H9 (cell line): ENCODE measurements around the gene THSD1. TPM values are rescaled to one million over a fixed set of nuclear protein-coding genes. Genes with fewer than 3 reads are reported as not detected.

ENCODE experiments used
- DNase-seq: peaks from one replicate; pipeline ENCODE4 v3.0.0-alpha.2; 2017
- H2AFZ ChIP-seq: one replicate; pipeline ENCODE4 v1.6.1; 2013; ENCODE audit warnings: mild to moderate bottlenecking, low read length, control low read depth, moderate library complexity
- H2AK5ac ChIP-seq: 2 replicates; pipeline ENCODE4 v1.6.1; 2013; ENCODE audit warnings: low read length, control low read depth, mixed read lengths; ENCODE audit not compliant: insufficient read length
- H2BK120ac ChIP-seq: one replicate; pipeline ENCODE4 v1.6.1; 2013; ENCODE audit warnings: low read depth, mild to moderate bottlenecking, low read length, control low read depth, inconsistent platforms; ENCODE audit not compliant: poor library complexity, severe bottlenecking
- H2BK12ac ChIP-seq: 2 replicates; pipeline ENCODE4 v1.6.1; 2013; ENCODE audit warnings: low read length, control low read depth, mixed read lengths, low read depth; ENCODE audit not compliant: insufficient read length
- H2BK15ac ChIP-seq: 2 replicates; pipeline ENCODE4 v1.6.1; 2013; ENCODE audit warnings: low read depth, low read length, control low read depth
- H2BK20ac ChIP-seq: one replicate; pipeline ENCODE4 v1.6.1; 2013; ENCODE audit warnings: low read depth, mild to moderate bottlenecking, low read length, control low read depth, inconsistent platforms; ENCODE audit not compliant: poor library complexity, severe bottlenecking
- H2BK5ac ChIP-seq: 2 replicates; pipeline ENCODE4 v1.6.1; 2013; ENCODE audit warnings: low read length, control low read depth, mixed read lengths; ENCODE audit not compliant: insufficient read length
- H3K14ac ChIP-seq: 2 replicates; pipeline ENCODE4 v1.6.1; 2013; ENCODE audit warnings: low read length, control low read depth; ENCODE audit not compliant: insufficient read depth
- H3K18ac ChIP-seq: 2 replicates; pipeline ENCODE4 v1.6.1; 2013; ENCODE audit warnings: low read depth, mild to moderate bottlenecking, mixed read lengths, low read length, control low read depth; ENCODE audit not compliant: insufficient read length
- H3K23ac ChIP-seq: 2 replicates; pipeline ENCODE4 v1.6.1; 2013; ENCODE audit warnings: low read length, control low read depth, mixed read lengths, low read depth; ENCODE audit not compliant: insufficient read length
- H3K23me2 ChIP-seq: 2 replicates; pipeline ENCODE4 v1.6.1; 2013; ENCODE audit warnings: low read depth, mild to moderate bottlenecking, mixed read lengths, low read length, control low read depth; ENCODE audit not compliant: insufficient read length, poor library complexity, severe bottlenecking
- H3K27ac ChIP-seq: 2 replicates; pipeline ENCODE4 v1.5.1; 2013; ENCODE audit warnings: low read length, control low read depth, mixed read lengths, low read depth; ENCODE audit not compliant: insufficient read length
- H3K27me3 ChIP-seq: 2 replicates; pipeline ENCODE4 v1.6.1; 2013; ENCODE audit warnings: low read length, control low read depth, inconsistent platforms; ENCODE audit not compliant: insufficient read depth
- H3K4ac ChIP-seq: 2 replicates; pipeline ENCODE4 v1.6.1; 2013; ENCODE audit warnings: low read depth, mild to moderate bottlenecking, control low read depth, inconsistent platforms, low read length, moderate library complexity
- H3K4me1 ChIP-seq: 2 replicates; pipeline ENCODE4 v1.6.1; 2013; ENCODE audit warnings: low read length, control low read depth, inconsistent platforms; ENCODE audit not compliant: insufficient read depth
- H3K4me2 ChIP-seq: 2 replicates; pipeline ENCODE4 v1.6.1; 2013; ENCODE audit warnings: low read length, control low read depth, mixed read lengths; ENCODE audit not compliant: insufficient read length, insufficient read depth
- H3K56ac ChIP-seq: 2 replicates; pipeline ENCODE4 v1.6.1; 2013; ENCODE audit warnings: low read depth, mild to moderate bottlenecking, mixed read lengths, low read length, control low read depth; ENCODE audit not compliant: insufficient read length
- H3K79me1 ChIP-seq: 2 replicates; pipeline ENCODE4 v1.6.1; 2013; ENCODE audit warnings: low read depth, mild to moderate bottlenecking, moderate library complexity, low read length, control low read depth, inconsistent platforms; ENCODE audit not compliant: insufficient read depth, poor library complexity, severe bottlenecking
- H3K79me2 ChIP-seq: 2 replicates; pipeline ENCODE4 v1.6.1; 2013; ENCODE audit warnings: low read length, control low read depth, inconsistent platforms; ENCODE audit not compliant: insufficient read depth
- H3K9ac ChIP-seq: 2 replicates; pipeline ENCODE4 v1.6.1; 2013; ENCODE audit warnings: low read length, control low read depth, mixed read lengths; ENCODE audit not compliant: insufficient read length; ENCODE audit errors: extremely low read depth
- H3K9me3 ChIP-seq: one replicate; pipeline ENCODE4 v1.6.1; 2013; ENCODE audit warnings: low read depth, low read length, inconsistent platforms; ENCODE audit not compliant: control insufficient read depth
- H3T11ph ChIP-seq: one replicate; pipeline ENCODE4 v1.6.1; 2013; ENCODE audit warnings: mild to moderate bottlenecking, low read length, control low read depth, inconsistent platforms
- H4K20me1 ChIP-seq: one replicate; pipeline ENCODE4 v1.6.1; 2013; ENCODE audit not compliant: control insufficient read depth, insufficient read length, insufficient read depth
- H4K5ac ChIP-seq: 2 replicates; pipeline ENCODE4 v1.6.1; 2013; ENCODE audit warnings: low read depth, mild to moderate bottlenecking, mixed read lengths, low read length, control low read depth; ENCODE audit not compliant: insufficient read length
- H4K8ac ChIP-seq: replicated peaks from 2 replicates; pipeline ENCODE4 v1.6.1; 2013; ENCODE audit warnings: low read length, control low read depth, mixed read lengths, low read depth; ENCODE audit not compliant: insufficient read length
- H4K91ac ChIP-seq: 2 replicates; pipeline ENCODE4 v1.6.1; 2013; ENCODE audit warnings: low read depth, mild to moderate bottlenecking, moderate library complexity, mixed read lengths, low read length, control low read depth; ENCODE audit not compliant: insufficient read length
- H3K27ac Mint-ChIP-seq, 3 experiments: 2 replicates in 2 of 3; 3 replicates in 1 of 3; pipeline ENCODE4 v1.8.0; 2020 to 2021; ENCODE audit warnings: mixed read lengths in 3 of 3, mild to moderate bottlenecking in 1 of 3, moderate library complexity in 1 of 3
- H3K27me3 Mint-ChIP-seq: 2 replicates; pipeline ENCODE4 v1.8.0; 2021; ENCODE audit warnings: low read depth, mild to moderate bottlenecking, moderate library complexity, mixed read lengths
- H3K36me3 Mint-ChIP-seq, 3 experiments: 2 replicates in 2 of 3; 3 replicates in 1 of 3; pipeline ENCODE4 v1.8.0; 2020 to 2021; ENCODE audit warnings: low read depth in 3 of 3, mixed read lengths in 3 of 3; ENCODE audit not compliant: insufficient read depth in 1 of 3
- H3K4me1 Mint-ChIP-seq, 2 experiments: 2 replicates each; pipeline ENCODE4 v1.8.0; 2020; ENCODE audit warnings: mixed read lengths in 2 of 2
- H3K4me3 Mint-ChIP-seq, 2 experiments: 2 replicates in 1 of 2; 3 replicates in 1 of 2; pipeline ENCODE4 v1.8.0; 2020 to 2021; ENCODE audit warnings: mild to moderate bottlenecking in 2 of 2, mixed read lengths in 2 of 2, moderate library complexity in 1 of 2
- H3K9me3 Mint-ChIP-seq, 2 experiments: 2 replicates in 1 of 2; 3 replicates in 1 of 2; pipeline ENCODE4 v1.8.0; 2020; ENCODE audit warnings: mild to moderate bottlenecking in 2 of 2, mixed read lengths in 2 of 2, moderate library complexity in 1 of 2
- WGBS: extraction: QIAGEN DNeasy Blood & Tissue Kit; methylation state at CpG from one replicate; pipeline ENCODE4 v1.1.7; 2013; ENCODE audit warnings: missing lambda C conversion rate, low lambda C conversion rate, mixed read lengths; ENCODE audit not compliant: insufficient read length; ENCODE audit errors: extremely low coverage; 5-methylcytosine and 5-hydroxymethylcytosine counted together
- total RNA-seq: library from RNA; stranded (reverse); gene quantifications from 2 replicates; pipeline ENCODE4 v1.2.1, GENCODE V29; 2021
- TF ChIP-seq, protein P1 (sequence below): fragments of 200-600 bp; sonication (generic); conservative IDR thresholded peaks from 3 replicates; pipeline ENCODE4 v1.8.0; 2021; ENCODE audit warnings: antibody characterized with exemption, mild to moderate bottlenecking

The THSD1 gene
- total RNA-seq, 1 experiment from 2014 or later = 0.22 TPM

DNA sequence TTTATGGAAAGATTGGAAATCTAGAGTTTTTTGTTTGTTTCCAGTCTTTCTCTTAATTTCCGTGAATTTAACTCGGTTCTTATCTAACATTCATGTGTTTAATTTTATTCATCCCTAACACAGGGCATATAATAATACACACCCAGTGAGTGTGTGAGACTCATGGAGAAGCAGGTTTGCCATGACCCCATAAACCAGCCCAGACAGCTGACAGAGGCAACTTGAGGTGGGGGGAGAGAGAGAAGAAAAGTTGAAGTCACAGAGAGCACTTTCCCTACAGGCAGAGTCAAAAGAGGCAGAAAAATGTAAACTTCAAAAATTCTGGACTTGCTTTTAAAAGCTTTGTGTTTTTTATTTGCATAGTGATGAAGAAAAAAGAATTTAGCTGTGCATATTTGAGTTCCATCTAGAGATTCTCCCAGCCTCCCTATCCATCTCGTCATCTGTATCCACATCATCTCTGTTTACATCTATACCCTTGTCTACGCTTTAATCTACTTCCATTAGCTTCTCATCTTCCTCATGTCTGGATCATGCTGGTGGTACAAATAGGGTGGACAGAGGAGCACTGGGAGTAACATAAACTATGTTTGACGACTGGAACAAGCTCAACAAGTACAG, 60.2 kb downstream of the THSD1 start:
- H4K5ac ChIP-seq = no peak overlapping the region
- no CpG with 5 or more reads among the region's 5 CpGs for WGBS
- H3K4ac ChIP-seq = no peak overlapping the region
- no peaks in the 10 kb centered on the region for H3K9me3 ChIP-seq
- no peak overlapping the region for H2AFZ ChIP-seq
- DNase-seq = no peak
- no peak overlapping the region for H4K91ac ChIP-seq
- no peak overlapping the region for H3K27ac ChIP-seq
- H3K4me2 ChIP-seq = no peak overlapping the region
- no peaks in the 10 kb centered on the region; the same call in none of the 2 replicates for H3K27me3 Mint-ChIP-seq
- no peak overlapping the region for H4K8ac ChIP-seq
- H3K79me1 ChIP-seq = no peaks in the 10 kb centered on the region
- no peak overlapping the region for H3K56ac ChIP-seq
- H2AK5ac ChIP-seq = no peak overlapping the region
- H3K4me3 Mint-ChIP-seq = no peak overlapping the region
- H4K20me1 ChIP-seq = no peaks in the 10 kb centered on the region
- no peaks in the 10 kb centered on the region for H3K36me3 Mint-ChIP-seq
- H3K27me3 ChIP-seq = no peaks in the 10 kb centered on the region
- H2BK12ac ChIP-seq = no peak overlapping the region
- no peaks in the 10 kb centered on the region for H3K23me2 ChIP-seq
- no peaks in the 10 kb centered on the region for H3K4me1 ChIP-seq
- no peak overlapping the region for H2BK5ac ChIP-seq
- no peaks in the 10 kb centered on the region for H3K4me1 Mint-ChIP-seq
- no peak overlapping the region for H3K14ac ChIP-seq
- peaks cover 0 to 3% of the 10 kb centered on the region in 2 experiments; a peak in 1 of 5 replicates for H3K9me3 Mint-ChIP-seq
- H3K79me2 ChIP-seq = no peaks in the 10 kb centered on the region
- no peak overlapping the region for H3K18ac ChIP-seq
- no peak overlapping the region for H3K23ac ChIP-seq
- no peak overlapping the region for H2BK20ac ChIP-seq
- H2BK15ac ChIP-seq = no peak overlapping the region
- no peak overlapping the region for H3K9ac ChIP-seq
- H3T11ph ChIP-seq = no peak overlapping the region
- TF ChIP-seq, protein P1, sequence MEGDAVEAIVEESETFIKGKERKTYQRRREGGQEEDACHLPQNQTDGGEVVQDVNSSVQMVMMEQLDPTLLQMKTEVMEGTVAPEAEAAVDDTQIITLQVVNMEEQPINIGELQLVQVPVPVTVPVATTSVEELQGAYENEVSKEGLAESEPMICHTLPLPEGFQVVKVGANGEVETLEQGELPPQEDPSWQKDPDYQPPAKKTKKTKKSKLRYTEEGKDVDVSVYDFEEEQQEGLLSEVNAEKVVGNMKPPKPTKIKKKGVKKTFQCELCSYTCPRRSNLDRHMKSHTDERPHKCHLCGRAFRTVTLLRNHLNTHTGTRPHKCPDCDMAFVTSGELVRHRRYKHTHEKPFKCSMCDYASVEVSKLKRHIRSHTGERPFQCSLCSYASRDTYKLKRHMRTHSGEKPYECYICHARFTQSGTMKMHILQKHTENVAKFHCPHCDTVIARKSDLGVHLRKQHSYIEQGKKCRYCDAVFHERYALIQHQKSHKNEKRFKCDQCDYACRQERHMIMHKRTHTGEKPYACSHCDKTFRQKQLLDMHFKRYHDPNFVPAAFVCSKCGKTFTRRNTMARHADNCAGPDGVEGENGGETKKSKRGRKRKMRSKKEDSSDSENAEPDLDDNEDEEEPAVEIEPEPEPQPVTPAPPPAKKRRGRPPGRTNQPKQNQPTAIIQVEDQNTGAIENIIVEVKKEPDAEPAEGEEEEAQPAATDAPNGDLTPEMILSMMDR = no peak
- peak overlapping the region in 1 of 3 experiments; percentile 9; a peak in 1 of 7 replicates for H3K27ac Mint-ChIP-seq
- H2BK120ac ChIP-seq = no peak overlapping the region
